SK-N-SH (cell line): ENCODE measurements around the gene VCPKMT. TPM values are rescaled to one million over a fixed set of nuclear protein-coding genes. Genes with fewer than 3 reads are reported as not detected.

Experiments used
- CTCF ChIA-PET: fragments of 300-600, 350-600 bp; formaldehyde crosslinking; extraction: SDS; loops from one replicate; lab custom pipeline; 2021; lab: Yijun Ruan, JAX
- POLR2A ChIA-PET: fragments of 350-600 bp; sonication (Branson Sonifier 250); formaldehyde crosslinking; extraction: SDS; loops from one replicate; lab custom pipeline; 2020; ENCODE audit warnings: antibody characterized with exemption, inconsistent platforms; lab: Yijun Ruan, JAX
- DNase-seq: peaks from one replicate; pipeline ENCODE4 v3.0.0; 2012
- H2AFZ ChIP-seq: fragments of 200-600 bp; sonication (generic); 2 replicates; pipeline ENCODE4 v1.8.1; 2016; ENCODE audit warnings: antibody characterized with exemption, mild to moderate bottlenecking, low read depth
- H3F3A ChIP-seq: fragments of 200-600 bp; sonication (generic); replicated peaks from 2 replicates; pipeline ENCODE3; 2016; ENCODE audit warnings: antibody characterized with exemption, mild to moderate bottlenecking; ENCODE audit not compliant: insufficient read depth
- H3K27ac ChIP-seq, 2 experiments: fragments of 200-500 bp in 1 of 2; fragments of 200-600 bp in 1 of 2; sonication (Bioruptor generic) in 1 of 2; sonication (generic), shearing (Covaris generic) in 1 of 2; 2 replicates each; pipeline versions ENCODE4 v1.5.1 to v1.6.1; 2014 to 2016; ENCODE audit warnings: low read depth in 2 of 2, inconsistent platforms in 1 of 2, low read length in 1 of 2, mild to moderate bottlenecking in 1 of 2, mixed read lengths in 1 of 2
- H3K27me3 ChIP-seq: fragments of 200-600 bp; sonication (generic), shearing (Covaris generic); 2 replicates; pipeline ENCODE4 v1.6.1; 2016; ENCODE audit warnings: mixed run types; ENCODE audit not compliant: insufficient read depth
- H3K36me3 ChIP-seq, 2 experiments: fragments of 200-500 bp in 1 of 2; fragments of 200-600 bp in 1 of 2; sonication (Bioruptor generic) in 1 of 2; sonication (generic) in 1 of 2; replicated peaks in 1 of 2; 2 replicates each; pipeline versions ENCODE3 to v1.5.1; 2014 to 2016; ENCODE audit warnings: low read length in 1 of 2, mild to moderate bottlenecking in 1 of 2; ENCODE audit not compliant: insufficient read depth in 2 of 2, control insufficient read depth in 1 of 2
- H3K4me1 ChIP-seq, 2 experiments: fragments of 200-500 bp in 1 of 2; fragments of 200-600 bp in 1 of 2; sonication (Bioruptor generic) in 1 of 2; sonication (generic), shearing (Covaris generic) in 1 of 2; 2 replicates each; pipeline versions ENCODE4 v1.5.1 to v1.6.1; 2014 to 2016; ENCODE audit warnings: low read depth in 1 of 2, low read length in 1 of 2, mixed run types in 1 of 2; ENCODE audit not compliant: insufficient read depth in 2 of 2, control insufficient read depth in 1 of 2
- H3K4me2 ChIP-seq: fragments of 200-600 bp; sonication (generic), shearing (Covaris generic); 2 replicates; pipeline ENCODE4 v1.6.1; 2017; ENCODE audit warnings: mixed run types
- H3K4me3 ChIP-seq, 2 experiments: fragments of 200-500 bp in 1 of 2; fragments of 200-600 bp in 1 of 2; sonication (Bioruptor generic) in 1 of 2; sonication (generic), shearing (Covaris generic) in 1 of 2; 2 replicates each; pipeline versions ENCODE4 v1.5.1 to v1.8.1; 2014 to 2016; ENCODE audit warnings: low read depth in 2 of 2, inconsistent platforms in 1 of 2, low read length in 1 of 2, mild to moderate bottlenecking in 1 of 2, mixed read lengths in 1 of 2, moderate library complexity in 1 of 2
- H3K79me2 ChIP-seq: fragments of 200-600 bp; sonication (generic); 2 replicates; pipeline ENCODE4 v1.8.1; 2017; ENCODE audit warnings: mild to moderate bottlenecking; ENCODE audit not compliant: insufficient read depth
- H3K9ac ChIP-seq: fragments of 200-600 bp; sonication (generic); 2 replicates; pipeline ENCODE4 v1.6.1; 2017; ENCODE audit warnings: mixed run types
- H3K9me2 ChIP-seq: fragments of 200-600 bp; sonication (generic); 2 replicates; pipeline ENCODE4 v1.6.1; 2017; ENCODE audit warnings: mixed run types
- H3K9me3 ChIP-seq: fragments of 200-600 bp; sonication (generic); 2 replicates; pipeline ENCODE4 v1.6.1; 2017; ENCODE audit warnings: mixed run types, mild to moderate bottlenecking, moderate library complexity
- H4K20me1 ChIP-seq: fragments of 200-600 bp; sonication (generic); 2 replicates; pipeline ENCODE4 v1.6.1; 2017; ENCODE audit warnings: mild to moderate bottlenecking, mixed run types; ENCODE audit not compliant: insufficient read depth
- FOXJ3 ChIP-seq: sonication (generic); formaldehyde crosslinking; IDR thresholded peaks from 2 replicates; pipeline ENCODE4 v1.5.1; 2020; ENCODE audit warnings: mild to moderate bottlenecking, missing genetic modification reagents
- JUND ChIP-seq: IDR thresholded peaks from 2 replicates; pipeline ENCODE4 v1.4.0; 2012
- PBX3 ChIP-seq: IDR thresholded peaks from 2 replicates; pipeline ENCODE4; 2012
- POLR2AphosphoS5 ChIP-seq: IDR thresholded peaks from 2 replicates; pipeline ENCODE4 v1.6.1; 2012; ENCODE audit warnings: low read depth, low read length
- RCOR1 ChIP-seq: fragments of 150-350 bp; IDR thresholded peaks from 2 replicates; pipeline ENCODE4 v1.6.1; 2017; ENCODE audit warnings: antibody characterized with exemption, low read length
- REST ChIP-seq: IDR thresholded peaks from 2 replicates; pipeline ENCODE4 v1.6.1; 2012; ENCODE audit warnings: mild to moderate bottlenecking, low read depth, low read length, moderate library complexity
- RXRA ChIP-seq: IDR thresholded peaks from 2 replicates; pipeline ENCODE4 v1.4.0; 2012; ENCODE audit warnings: low read depth, mild to moderate bottlenecking, borderline replicate concordance
- SIN3A ChIP-seq: IDR thresholded peaks from 2 replicates; pipeline ENCODE4 v1.6.1; 2012; ENCODE audit warnings: low read depth, mild to moderate bottlenecking, low read length, moderate library complexity, borderline replicate concordance
- TCF12 ChIP-seq: IDR thresholded peaks from 2 replicates; pipeline ENCODE4 v1.4.0; 2012
- TEAD4 ChIP-seq: IDR thresholded peaks from 2 replicates; pipeline ENCODE4 v1.4.0; 2012; ENCODE audit warnings: mild to moderate bottlenecking, borderline replicate concordance; ENCODE audit not compliant: insufficient read depth
- WGBS: methylation state at CpG from one replicate; pipeline ENCODE4 v1.1.6; 2017; ENCODE audit warnings: low lambda C conversion rate; 5-methylcytosine and 5-hydroxymethylcytosine counted together
- polyA plus RNA-seq, 3 experiments: library from polyadenylated mRNA; depleted of rRNA; stranded (reverse); fragments of >200 nt; gene quantifications; 2 replicates each; pipeline ENCODE4 v1.2.3, GENCODE V29; 2012

VCPKMT gene
- polyA plus RNA-seq, 1 of the 3 experiments (the other 2 are of a cell fraction), result 7.3 TPM

GRCh38 chr14:50072395-50072794, 44.0 kb downstream of the VCPKMT start:
- Histone ChIP-seq H4K20me1 (no peaks in the 10 kb centered on the region), H3K4me1 (no peaks in the 10 kb centered on the region), H3F3A (no peaks in the 10 kb centered on the region), H2AFZ (no peak overlapping the region), H3K4me3 (no peak overlapping the region), H3K9ac (no peak overlapping the region), H3K27ac (no peak overlapping the region), H3K79me2 (no peaks in the 10 kb centered on the region), H3K36me3 (no peaks in the 10 kb centered on the region), H3K9me2 (no peaks in the 10 kb centered on the region), H3K9me3 (no peaks in the 10 kb centered on the region), H3K27me3 (no peaks in the 10 kb centered on the region), H3K4me2 (no peak overlapping the region)
- no peak for DNase-seq
- POLR2A ChIA-PET, result interaction anchor here (1.1 kb wide), 2 partner anchors 9 to 10 kb away, joined by 3 read pairs; no protein-coding TSS in a partner anchor
- CTCF ChIA-PET, result interaction anchor here (4.6 kb wide), 1 partner anchor 11 kb away, joined by 17 read pairs; no protein-coding TSS in a partner anchor
- WGBS, result 81% methylated on average over 1 of the region's 1 CpG
- no peak for TF ChIP-seq TEAD4

- H3K4me2 ChIP-seq, result no peak overlapping the region
- no peaks in the 10 kb centered on the region for H3K4me1 ChIP-seq
- no peak overlapping the region for H3K9ac ChIP-seq
- H2AFZ ChIP-seq, result no peak overlapping the region
- H3K27me3 ChIP-seq, result no peaks in the 10 kb centered on the region
- ChIA-PET CTCF (interaction anchor here (4.6 kb wide), 1 partner anchor 10 kb away, joined by 17 read pairs; no protein-coding TSS in a partner anchor), POLR2A (interaction anchor here (1.1 kb wide), 1 partner anchor 9 kb away, joined by 3 read pairs; no protein-coding TSS in a partner anchor)
- H3K9me2 ChIP-seq, result no peaks in the 10 kb centered on the region
- no peak for TF ChIP-seq TCF12
- TF ChIP-seq RXRA, result no peak
- TF ChIP-seq PBX3, result no peak
- TF ChIP-seq SIN3A, result no peak
- TF ChIP-seq RCOR1, result no peak
- no peak for TF ChIP-seq POLR2AphosphoS5
- TF ChIP-seq REST, result no peak
- TF ChIP-seq FOXJ3 (CRISPR knock-in tag), result no peak
- TF ChIP-seq JUND, result no peak
- no peak overlapping the region for H3K27ac ChIP-seq
- no peak overlapping the region for H3K4me3 ChIP-seq
- no peaks in the 10 kb centered on the region for H3K79me2 ChIP-seq
- no peaks in the 10 kb centered on the region for H4K20me1 ChIP-seq
- no peak for DNase-seq
- no peaks in the 10 kb centered on the region for H3K9me3 ChIP-seq
- H3K36me3 ChIP-seq, result no peaks in the 10 kb centered on the region
- H3F3A ChIP-seq, result no peaks in the 10 kb centered on the region
- 81% methylated on average over 13 of the region's 13 CpGs for WGBS
Measured at GRCh38 chr14:50070840-50071548, 45.4 kb downstream of the VCPKMT start.
